ENCODE results near the gene STIM2. TPM values are rescaled to one million over a fixed set of nuclear protein-coding genes. Genes with fewer than 3 reads are reported as not detected.

The STIM2 gene
- total RNA-seq, 3 donors from 2014 or later: 22.2 to 32.4 (median 23.5) TPM

DNA sequence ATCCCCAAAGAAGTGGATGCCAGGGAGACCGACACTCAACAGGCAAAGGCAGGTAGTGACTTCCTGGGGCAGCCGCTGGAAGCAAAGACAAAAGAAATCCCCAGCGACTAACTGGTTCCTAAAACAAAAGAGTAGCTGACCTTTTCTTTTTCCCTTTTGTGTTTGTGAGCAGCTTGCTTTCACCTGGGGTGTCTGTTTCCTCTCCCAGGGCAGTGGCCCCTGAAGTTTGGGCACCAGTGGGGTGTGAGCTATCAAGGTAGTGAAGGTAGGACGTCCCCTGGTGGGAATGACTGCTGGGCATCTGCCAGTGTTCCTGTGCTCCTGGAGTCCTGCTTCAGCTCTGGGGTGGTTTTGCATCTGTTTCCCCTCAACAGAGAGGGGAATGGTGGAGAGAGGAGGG, 41.6 kb upstream of the STIM2 start:
- H3K4me3 ChIP-seq: no peak overlapping the region
- no peaks in the 10 kb centered on the region for H3K36me3 ChIP-seq (ENCODE audit: low read depth)
- H3K4me1 ChIP-seq (ENCODE audit: low read depth): no peaks in the 10 kb centered on the region
- no peak for ATAC-seq
- DNase-seq: no peak
- peaks cover 5% of the 10 kb centered on the region for H3K9me3 ChIP-seq
- TF ChIP-seq, protein P1, sequence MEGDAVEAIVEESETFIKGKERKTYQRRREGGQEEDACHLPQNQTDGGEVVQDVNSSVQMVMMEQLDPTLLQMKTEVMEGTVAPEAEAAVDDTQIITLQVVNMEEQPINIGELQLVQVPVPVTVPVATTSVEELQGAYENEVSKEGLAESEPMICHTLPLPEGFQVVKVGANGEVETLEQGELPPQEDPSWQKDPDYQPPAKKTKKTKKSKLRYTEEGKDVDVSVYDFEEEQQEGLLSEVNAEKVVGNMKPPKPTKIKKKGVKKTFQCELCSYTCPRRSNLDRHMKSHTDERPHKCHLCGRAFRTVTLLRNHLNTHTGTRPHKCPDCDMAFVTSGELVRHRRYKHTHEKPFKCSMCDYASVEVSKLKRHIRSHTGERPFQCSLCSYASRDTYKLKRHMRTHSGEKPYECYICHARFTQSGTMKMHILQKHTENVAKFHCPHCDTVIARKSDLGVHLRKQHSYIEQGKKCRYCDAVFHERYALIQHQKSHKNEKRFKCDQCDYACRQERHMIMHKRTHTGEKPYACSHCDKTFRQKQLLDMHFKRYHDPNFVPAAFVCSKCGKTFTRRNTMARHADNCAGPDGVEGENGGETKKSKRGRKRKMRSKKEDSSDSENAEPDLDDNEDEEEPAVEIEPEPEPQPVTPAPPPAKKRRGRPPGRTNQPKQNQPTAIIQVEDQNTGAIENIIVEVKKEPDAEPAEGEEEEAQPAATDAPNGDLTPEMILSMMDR (IDR thresholded peaks at IDR 0.05): no peak
- intact Hi-C loops (cut with DNase I, micrococcal nuclease): no loop called here

DNA sequence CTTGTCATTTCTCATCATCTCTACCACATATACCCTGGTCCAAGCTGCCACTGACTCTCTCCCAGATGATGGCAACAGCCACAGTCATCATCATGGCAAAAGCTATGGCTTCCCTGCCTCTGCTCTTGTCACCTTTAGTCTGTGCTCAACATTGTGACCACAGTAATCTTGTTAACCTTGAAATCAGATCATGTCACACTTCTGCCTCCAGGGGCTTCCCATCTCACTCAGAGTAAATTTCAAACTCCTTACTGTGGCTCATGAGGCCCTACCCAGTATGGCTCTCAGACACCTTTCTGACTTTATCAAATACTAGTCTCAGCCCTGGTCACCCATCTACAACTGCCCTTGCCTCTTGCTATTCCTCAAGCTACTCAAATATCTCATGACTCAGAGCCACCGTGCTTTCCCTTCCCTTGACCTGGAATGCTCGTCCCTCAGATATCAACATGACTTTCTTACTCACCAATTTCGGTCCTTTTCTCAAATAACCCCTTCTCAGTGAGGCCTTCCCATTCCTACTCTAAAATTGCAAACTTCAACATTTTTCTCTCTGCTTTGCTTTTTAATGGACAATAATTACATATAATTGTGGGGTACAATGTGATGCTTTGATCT, 41.1 kb upstream of the STIM2 start:
- peaks cover 5% of the 10 kb centered on the region for H3K9me3 ChIP-seq
- H3K4me3 ChIP-seq: no peak overlapping the region
- intact Hi-C loops (cut with DNase I, micrococcal nuclease): no loop called here
- DNase-seq: no peak
- ATAC-seq: no peak
- no peaks in the 10 kb centered on the region for H3K4me1 ChIP-seq (ENCODE audit: low read depth)
- H3K36me3 ChIP-seq (ENCODE audit: low read depth): no peaks in the 10 kb centered on the region
- TF ChIP-seq, protein P1 (IDR thresholded peaks at IDR 0.05): no peak

DNA sequence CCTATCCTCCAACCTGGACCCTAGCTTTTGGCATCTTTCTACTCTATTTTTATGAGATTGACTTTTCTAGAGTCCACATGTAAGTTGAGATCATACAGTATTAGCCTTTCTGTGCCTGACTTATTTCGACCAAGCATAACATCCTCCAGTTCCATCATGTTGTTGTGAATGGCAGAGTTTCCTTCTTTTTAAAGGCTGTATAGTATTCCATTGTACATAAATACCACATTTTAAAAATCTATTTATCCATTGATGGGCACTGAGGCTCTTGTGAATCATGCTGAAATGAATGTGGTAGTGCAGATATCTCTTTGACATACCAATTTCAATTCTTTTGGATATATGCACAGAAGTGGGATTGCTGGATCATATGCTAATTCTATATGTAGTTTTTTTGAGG, 40.3 kb upstream of the STIM2 start:
- TF ChIP-seq, protein P1 (IDR thresholded peaks at IDR 0.05): no peak

DNA sequence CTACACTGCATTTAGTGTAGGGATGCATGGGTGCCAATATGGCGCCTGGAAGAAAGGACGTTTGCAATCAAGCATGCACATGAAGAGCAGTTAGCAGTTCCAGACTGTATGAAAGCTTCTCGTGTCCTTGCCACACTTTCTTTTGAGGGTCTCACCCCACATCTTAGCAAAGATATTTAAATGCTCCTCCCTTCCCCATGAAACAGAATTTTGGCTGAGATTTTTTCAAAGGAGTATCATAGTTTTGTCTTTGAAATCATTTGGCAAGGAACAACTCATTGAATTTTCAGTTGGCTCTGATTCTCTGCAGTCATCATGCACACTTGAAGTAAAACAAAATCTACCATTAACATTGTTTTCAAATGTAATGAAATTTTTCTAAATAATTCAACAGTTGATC, 39.6 kb upstream of the STIM2 start:
- Histone ChIP-seq H3K36me3 (ENCODE audit: low read depth) (no peaks in the 10 kb centered on the region), H3K9me3 (peaks cover 5% of the 10 kb centered on the region), H3K4me3 (no peak overlapping the region), H3K4me1 (ENCODE audit: low read depth) (no peaks in the 10 kb centered on the region)
- intact Hi-C loops (cut with DNase I, micrococcal nuclease): no loop called here
- DNase-seq: no peak
- no peak for ATAC-seq
- TF ChIP-seq, protein P1 (IDR thresholded peaks at IDR 0.05): no peak

More for the DNA sequence above, 40.3 kb upstream of the STIM2 start:
- DNase-seq: no peak
- peaks cover 5% of the 10 kb centered on the region for H3K9me3 ChIP-seq
- ATAC-seq: no peak
- intact Hi-C loops (cut with DNase I, micrococcal nuclease): no loop called here
- H3K4me1 ChIP-seq (ENCODE audit: low read depth): no peaks in the 10 kb centered on the region
- no peaks in the 10 kb centered on the region for H3K36me3 ChIP-seq (ENCODE audit: low read depth)
- no peak overlapping the region for H3K4me3 ChIP-seq

DNA sequence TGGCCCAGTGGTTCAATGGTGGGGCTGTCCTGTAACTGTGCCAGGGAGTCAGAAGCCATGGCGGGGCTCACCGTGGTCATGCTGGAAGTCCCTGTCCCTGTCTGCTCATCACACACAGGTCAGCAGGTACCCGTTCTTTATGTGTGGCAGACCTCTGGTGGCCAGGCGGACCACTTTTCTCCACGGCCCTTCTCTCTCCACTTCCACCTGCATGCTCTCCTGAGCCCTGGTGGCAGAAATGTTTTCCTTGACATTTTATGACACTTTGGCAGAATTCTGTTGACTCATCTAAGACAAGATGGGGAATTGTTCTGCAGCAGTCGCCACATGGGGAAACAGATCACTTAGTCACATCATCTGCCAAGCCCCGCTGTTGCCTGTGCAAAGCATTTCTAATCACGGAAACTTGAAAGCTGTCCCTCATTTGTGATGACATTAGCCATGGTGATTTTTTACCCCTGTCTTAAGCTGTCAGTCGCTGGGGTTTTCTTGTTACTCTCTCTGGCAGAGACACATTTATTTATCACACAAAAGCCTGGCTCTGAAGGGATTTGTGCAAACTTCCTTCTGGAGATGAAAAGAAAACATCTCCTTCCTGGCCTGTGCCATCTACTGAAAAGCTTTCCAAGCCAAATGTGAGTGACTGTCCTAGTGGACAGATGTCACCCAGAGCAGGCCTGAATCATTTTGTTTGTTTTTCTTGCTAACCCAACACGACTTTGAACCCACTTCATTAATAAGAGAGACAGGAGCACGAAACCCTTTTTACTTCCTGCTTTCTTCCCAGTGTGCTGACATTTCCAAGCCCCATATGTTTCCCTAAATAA, 38.8 kb upstream of the STIM2 start:
- H3K9me3 ChIP-seq: peaks cover 5% of the 10 kb centered on the region
- peak in 1 of 3 donors; percentile 24 for DNase-seq
- no peaks in the 10 kb centered on the region for H3K36me3 ChIP-seq (ENCODE audit: low read depth)
- H3K4me1 ChIP-seq (ENCODE audit: low read depth): no peaks in the 10 kb centered on the region
- intact Hi-C loops (cut with DNase I, micrococcal nuclease): no loop called here
- peak; percentile 89 for ATAC-seq
- TF ChIP-seq, protein P1 (IDR thresholded peaks at IDR 0.05): no peak
- no peak overlapping the region for H3K4me3 ChIP-seq

All from mucosa of descending colon (tissue), 3 donors.